ENCODE results near the gene SLC6A1. TPM values are rescaled to one million over a fixed set of nuclear protein-coding genes. Genes with fewer than 3 reads are reported as not detected.

The SLC6A1 gene
- total RNA-seq = not detected in 2 replicates

DNA sequence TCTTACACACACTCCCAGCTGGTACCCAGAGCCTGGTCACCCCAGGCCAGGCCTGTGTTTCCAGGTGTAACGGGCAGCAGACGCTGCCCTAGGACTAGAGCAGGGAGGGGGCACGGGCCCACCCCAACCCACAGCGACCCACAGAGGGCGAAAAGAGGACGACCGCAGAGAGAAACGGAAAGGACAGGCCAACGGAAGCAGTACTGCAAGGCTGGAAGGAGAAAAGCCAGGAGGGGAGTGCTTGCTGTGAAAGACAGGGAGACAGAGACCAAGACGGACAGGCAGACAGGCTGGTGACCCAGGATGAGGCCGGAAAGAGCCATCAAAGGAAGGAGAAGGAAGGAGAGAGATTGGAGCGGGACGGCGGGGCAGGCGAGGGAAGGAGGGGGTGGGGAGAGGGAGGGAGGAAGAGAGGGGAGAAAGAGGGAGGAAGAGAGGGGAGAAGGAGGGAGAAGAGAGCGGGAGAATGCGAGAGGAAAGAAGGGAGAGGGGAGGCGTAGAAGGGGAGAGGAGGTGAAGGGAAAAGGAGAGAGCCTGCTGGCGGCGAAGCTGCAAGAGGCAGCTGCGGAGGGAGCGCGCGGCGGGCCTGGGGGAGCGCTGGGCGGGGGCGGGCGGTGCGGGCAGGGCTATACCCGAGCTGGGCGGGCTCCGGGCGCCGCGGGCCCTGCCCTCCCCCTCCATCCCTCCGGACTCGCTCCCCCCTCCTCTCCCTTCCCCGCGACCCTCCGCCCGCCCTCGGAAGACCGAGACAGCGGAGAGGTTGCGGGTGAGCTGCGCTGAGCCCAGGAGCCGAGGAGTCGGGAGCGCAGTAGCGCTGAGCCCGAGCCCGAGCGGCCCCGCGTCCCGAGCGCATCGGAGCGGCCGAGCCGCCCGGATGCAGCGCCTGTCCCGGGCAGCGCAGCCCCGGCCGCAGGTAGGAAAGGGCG, at the start of gene SLC6A1:
Gene SLC6A1 (plus strand): TSS at position 732 of the 926 bp plus-strand sequence. CDS start 24,464 bp downstream, outside the sequence.
- intact Hi-C loops (cut with micrococcal nuclease) = no loop called here

DNA sequence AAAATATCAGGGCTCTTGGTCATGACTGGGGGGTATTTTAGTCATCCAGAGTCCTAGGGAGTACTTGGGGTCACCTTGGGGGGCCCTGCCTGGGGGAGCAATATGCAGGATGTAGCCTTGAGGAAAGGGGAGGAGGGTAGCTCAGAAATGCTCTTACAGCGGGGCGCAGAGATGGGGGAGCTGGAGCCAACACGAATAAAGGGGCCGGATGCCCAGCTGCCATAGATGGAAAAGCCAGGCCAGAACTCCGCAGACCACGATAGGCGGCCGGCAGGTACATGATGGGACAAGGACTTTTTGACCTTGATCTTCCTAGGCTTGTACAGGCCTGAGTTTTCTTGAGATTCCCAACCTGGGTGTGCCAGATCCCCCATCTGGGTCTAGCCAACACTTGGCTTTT, 47.7 kb upstream of the SLC6A1 start:
- intact Hi-C loops (cut with micrococcal nuclease) = loop anchor here (1.0 to 10.0 kb wide), 2 partner anchors 114 to 390 kb away; no protein-coding TSS in a partner anchor

- intact Hi-C loops (cut with micrococcal nuclease) = loop anchor here (1.0 to 10.0 kb wide), 2 partner anchors 114 to 389 kb away; no protein-coding TSS in a partner anchor
Observed at GRCh38 chr3:10945683-10946287, 46.8 kb upstream of the SLC6A1 start.

GRCh38 chr3:10946526-10946925, 46.0 kb upstream of the SLC6A1 start:
- intact Hi-C loops (cut with micrococcal nuclease) = loop anchor here (10.0 kb wide), 1 partner anchor 388 kb away; no protein-coding TSS in a partner anchor

GRCh38 chr3:10948326-10948725, 44.2 kb upstream of the SLC6A1 start:
- intact Hi-C loops (cut with micrococcal nuclease) = loop anchor here (10.0 kb wide), 1 partner anchor 386 kb away; no protein-coding TSS in a partner anchor

DNA sequence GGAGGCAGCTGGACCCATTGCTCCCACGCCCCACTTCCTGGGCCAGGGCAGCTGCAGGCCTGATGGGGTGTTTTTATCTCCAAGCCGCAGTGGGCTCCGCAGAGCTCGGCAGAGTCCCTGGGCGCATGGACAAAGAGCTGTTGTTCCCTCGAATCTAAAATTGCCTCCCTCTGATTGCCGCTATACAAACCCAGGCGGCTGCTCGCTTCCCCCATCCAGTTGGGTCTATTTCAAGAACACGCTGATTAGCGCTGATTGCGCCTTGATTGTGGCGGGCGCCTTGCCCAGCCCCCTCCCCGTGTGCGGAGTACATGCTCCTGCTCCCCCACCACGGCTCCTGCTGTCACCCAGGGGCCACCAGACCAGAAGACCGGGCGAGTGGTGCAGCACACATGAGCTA, 43.4 kb upstream of the SLC6A1 start:
- intact Hi-C loops (cut with micrococcal nuclease) = loop anchor here (10.0 kb wide), 1 partner anchor 386 kb away; no protein-coding TSS in a partner anchor

GRCh38 chr3:10950476-10951294, 41.9 kb upstream of the SLC6A1 start:
- intact Hi-C loops (cut with micrococcal nuclease) = no loop called here

DNA sequence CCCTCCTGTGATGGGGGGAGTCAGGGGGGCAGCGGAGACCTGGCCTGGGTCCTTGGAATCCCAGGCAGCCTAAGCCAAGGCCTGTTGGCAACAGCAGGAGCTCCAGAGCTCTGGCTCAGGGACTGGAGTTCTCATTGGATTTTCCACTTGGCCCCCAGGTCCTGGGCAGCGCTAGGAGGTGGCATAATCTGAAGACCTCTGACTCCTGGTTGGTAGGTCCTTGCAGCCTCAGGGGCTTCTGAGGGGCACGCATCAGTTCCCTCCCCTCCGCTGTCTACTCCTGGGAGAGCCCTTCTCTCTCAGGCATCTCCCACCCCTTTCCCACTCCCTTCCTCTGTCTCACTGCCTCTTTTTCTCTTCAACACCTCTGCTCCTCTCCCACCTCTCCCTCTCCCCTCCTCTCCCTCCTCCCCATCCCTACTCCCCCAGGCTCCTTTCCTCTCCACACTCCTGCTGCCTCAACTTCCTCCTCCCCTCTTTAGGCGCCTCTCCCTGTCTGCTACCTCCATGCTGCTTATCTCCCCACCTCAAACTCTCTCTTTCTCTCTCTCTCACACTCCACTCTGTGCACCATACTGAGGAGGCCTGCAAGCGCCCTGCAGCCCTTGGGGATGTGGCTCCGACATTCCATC, 41.1 kb upstream of the SLC6A1 start:
- intact Hi-C loops (cut with micrococcal nuclease) = no loop called here

DNA sequence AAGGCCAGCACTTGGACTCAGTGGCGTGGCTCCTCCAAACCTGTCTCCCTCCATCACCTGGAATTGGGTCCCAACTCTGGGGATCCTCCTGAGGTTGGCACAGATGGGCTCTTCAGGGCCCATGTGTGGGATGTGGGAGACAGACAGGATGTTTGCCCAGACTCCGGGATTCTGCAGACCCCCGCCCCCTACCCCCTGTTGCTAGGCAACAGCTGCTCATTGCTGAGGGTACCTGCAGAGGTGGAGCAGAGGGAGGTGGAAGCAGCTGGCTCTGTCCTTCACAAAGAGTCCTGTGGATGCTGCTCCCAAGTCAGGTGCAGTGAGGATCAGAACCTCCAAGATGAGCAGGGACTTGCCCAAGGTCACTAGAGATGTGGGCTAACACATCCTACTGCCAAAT, 40.0 kb upstream of the SLC6A1 start:
- intact Hi-C loops (cut with micrococcal nuclease) = no loop called here

DNA sequence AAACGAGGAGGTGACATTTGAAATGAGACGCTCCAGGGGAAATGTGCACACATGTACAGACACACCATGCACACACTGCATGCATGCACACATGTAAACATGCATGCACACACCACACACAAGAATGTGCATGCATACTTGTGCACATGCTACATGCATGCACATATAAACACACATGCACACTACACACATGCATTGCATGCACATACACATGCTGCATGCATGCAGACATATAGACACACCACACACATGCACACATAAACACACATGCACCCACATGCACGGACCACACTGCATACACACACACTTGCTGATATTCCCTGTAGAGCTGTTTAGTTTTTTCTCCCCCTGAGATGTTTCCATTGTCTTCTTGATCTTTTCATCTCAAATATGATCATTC, 37.8 kb upstream of the SLC6A1 start:
- intact Hi-C loops (cut with micrococcal nuclease) = no loop called here

DNA sequence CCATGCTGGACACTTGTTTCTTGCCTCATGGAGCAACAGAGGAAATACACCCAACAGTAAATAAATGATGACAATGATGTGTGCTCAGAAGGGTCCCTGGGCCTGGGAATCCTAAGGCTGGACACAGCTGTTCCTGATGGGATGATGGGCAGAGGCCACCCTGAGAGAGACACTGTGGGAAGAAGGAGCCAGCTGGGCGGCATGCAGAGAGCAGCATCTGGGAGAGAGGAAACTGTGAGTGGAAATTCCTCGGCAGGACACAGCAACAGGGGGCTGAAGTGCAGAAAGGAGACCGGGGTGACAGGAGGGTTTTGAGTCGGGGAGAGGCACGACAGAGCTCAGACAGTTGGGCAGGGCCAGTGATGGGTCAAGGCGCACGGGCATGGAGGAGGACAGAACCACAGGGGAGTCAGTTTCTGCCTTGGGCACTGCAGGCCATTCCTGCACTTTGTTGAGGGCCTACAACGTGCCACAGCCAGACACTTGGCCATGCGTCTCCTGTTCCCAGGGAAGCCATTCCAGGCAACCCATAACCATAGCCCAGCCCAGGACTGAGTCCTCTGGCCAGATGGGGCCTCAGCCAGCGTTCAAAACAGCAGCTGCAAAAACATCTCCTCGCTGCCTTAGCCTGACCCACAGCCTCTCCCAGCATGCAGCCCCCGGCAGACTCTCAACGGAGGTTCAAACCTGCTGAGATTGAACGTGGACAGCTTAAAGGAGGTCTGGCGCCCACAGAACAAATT, 36.7 kb upstream of the SLC6A1 start:
- intact Hi-C loops (cut with micrococcal nuclease) = no loop called here

GRCh38 chr3:10956531-10956930, 36.0 kb upstream of the SLC6A1 start:
- intact Hi-C loops (cut with micrococcal nuclease) = no loop called here

DNA sequence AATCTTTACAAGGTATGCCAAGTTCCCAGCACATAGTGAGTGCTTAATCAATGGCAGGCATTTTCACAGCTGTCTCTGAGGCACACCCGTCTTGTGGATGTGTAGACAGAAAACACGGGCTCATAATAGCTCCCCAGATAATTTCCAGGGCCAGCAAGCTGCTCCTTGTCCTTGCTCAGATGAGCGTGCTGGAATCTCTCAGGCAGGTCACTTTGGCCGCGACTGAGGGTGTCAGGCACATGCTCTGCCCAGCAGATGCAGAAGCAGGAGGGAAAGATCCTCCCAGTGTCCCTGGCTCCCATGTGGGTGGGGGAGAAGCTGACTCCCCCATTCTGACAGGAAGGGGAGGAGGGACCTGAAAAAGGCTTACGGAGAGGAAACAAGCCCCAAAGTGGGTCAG, 35.6 kb upstream of the SLC6A1 start:
- intact Hi-C loops (cut with micrococcal nuclease) = no loop called here

GRCh38 chr3:10957976-10958749, 34.4 kb upstream of the SLC6A1 start:
- intact Hi-C loops (cut with micrococcal nuclease) = no loop called here

DNA sequence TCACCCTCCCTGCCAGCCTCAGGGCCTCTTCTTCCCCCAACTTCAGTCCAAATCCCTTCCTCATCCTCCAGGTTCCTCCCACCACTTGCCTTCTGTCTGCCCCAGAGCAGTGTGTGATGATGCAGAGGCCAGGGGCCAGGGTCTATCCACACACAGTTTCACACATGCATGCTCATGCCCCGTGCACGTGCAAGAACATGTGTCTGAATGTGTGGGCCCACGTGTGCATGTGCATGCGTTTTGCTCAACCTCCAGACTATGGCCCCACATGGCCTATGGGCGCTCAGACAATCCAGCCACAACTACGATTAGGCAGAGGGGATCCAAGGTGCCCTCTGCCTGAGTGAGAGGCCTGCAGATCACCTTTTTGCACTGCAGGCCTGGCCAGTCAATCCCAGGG, 32.3 kb upstream of the SLC6A1 start:
- intact Hi-C loops (cut with micrococcal nuclease) = no loop called here

GRCh38 chr3:10961921-10962320, 30.6 kb upstream of the SLC6A1 start:
- intact Hi-C loops (cut with micrococcal nuclease) = no loop called here

DNA sequence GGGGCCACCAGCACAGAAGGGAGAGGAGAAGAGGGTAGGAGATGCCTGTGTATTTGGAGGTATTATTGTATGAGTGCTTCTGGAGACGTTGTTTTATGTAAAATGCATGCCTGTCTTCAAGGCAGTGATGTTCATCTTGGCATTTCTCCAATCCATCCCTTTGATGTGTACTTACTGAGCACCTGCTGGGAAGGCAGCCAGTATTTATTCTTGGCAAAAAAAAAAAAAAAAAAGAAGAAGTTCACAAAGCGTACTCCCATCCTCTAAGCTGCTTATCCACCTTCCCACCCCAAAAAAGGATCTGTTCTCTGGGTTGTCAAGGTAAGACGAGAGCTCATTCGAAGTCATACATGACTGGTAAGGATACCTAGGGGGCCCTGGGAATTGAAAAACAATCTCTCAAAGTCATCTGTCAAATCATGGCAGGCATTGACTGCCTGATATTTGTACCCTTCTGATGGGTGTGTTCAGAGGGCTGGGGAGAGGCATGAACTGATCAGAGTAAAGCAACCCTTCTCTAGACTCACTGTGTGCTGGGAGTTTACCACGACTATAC, 30.0 kb upstream of the SLC6A1 start:
- intact Hi-C loops (cut with micrococcal nuclease) = no loop called here

DNA sequence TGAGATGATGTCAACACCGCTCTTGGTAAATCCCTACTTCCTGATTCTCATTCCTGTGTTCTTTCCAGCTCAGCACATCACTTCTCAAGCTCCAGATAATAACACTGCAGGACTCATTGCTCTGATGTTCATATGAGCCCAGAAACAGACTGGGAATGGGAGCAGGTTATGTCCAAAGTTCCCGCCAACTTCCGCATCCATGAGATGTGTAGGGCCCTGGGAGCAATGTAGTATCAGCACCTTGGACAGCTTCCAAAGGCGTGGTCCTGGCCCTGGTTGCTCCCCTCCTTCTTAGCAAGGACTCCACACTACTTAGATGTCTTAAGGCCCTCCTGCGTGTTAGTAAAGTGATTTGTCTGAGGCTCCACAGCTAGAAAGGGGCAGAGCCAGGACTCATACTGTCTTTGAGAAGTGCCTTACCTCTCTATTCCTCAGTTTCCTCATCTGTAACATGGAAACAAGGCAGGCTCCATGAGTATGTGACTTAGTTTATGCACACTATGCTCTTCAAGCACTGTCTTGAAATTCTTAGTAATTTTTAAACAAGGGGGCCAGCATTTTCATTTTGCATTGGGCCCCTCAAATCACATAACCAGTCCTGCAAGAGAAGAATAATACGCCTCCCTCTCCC, 27.9 kb upstream of the SLC6A1 start:
- intact Hi-C loops (cut with micrococcal nuclease) = no loop called here

- intact Hi-C loops (cut with micrococcal nuclease) = no loop called here
Observed at GRCh38 chr3:10968401-10968800, 24.1 kb upstream of the SLC6A1 start.
